GM18520 (cell line): ENCODE measurements around the gene TULP4.
"Not testable (repeated sequence)": the region's sequence is repeated elsewhere in the genome, so short reads cannot be mapped to it uniquely, and the experiment has no call there.

Source experiments
- ATAC-seq: cut with Tn5 transposase; IDR thresholded peaks from one replicate; pipeline ENCODE4 v1.9.1; 2021; ENCODE audit not compliant: unreplicated experiment

The TULP4 gene

DNA sequence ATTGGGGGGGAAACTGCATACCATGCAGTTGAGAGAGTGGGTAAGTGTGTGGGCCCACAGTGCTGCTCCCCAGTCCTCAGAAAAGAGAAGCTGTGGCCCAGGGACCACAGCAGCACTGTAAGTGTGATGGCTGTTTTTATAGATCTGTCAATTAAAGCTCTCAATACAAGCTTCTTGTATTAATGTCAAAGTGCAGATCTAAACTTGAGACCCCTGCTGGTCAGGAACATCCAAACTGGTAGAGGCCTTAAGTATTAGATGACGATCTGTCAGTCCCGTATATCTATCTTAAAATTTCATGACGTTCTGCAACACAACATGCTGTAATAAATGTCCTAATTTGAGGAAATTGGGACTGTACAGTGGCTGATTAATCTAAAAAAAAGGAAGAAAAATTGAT lies 74.8 kb downstream of the TULP4 start:
- ATAC-seq: no peak

DNA sequence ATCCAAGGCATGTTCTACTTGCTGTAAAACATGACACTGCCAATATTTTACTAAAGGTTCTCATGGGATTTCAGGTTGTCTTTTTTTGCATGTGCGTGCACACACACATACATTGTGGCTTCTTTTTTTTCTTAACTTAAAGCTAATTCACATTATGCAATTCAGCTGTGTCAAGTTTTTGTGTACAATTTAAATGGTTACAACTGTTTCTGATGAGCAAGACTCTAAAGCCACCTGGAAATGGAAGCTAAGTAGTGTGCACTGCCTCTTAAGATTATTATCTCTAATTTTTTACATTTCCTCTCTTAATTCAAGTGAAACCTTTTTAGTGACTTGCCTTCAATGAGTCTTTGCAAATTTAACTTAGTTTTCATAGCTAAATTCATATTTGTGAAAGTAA lies 75.3 kb downstream of the TULP4 start:
- no peak for ATAC-seq

DNA sequence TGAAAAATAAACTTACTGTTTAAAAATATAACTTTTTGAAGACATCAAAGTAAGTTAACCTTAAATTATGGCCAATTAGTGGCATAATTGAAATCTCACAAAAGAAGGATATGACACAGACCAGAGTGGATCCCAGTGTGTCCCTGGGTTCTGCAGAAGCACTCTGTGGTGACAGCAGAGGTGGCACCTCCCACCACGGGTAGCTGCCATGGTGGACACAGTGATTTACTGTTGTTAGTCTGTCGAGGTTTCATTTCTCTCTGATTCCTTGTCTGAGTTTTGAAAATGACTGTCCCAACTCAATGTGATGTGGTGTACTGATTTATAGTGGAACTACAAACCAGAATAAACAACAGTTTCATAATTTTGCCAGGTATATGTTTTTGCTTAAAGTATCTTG lies 76.5 kb downstream of the TULP4 start:
- no peak for ATAC-seq

- no peak for ATAC-seq
These were observed 77.1 kb downstream of the TULP4 start for GRCh38 chr6:158389193-158389919.

GRCh38 chr6:158391276-158391675 lies 79.0 kb downstream of the TULP4 start:
- ATAC-seq: no peak

- not testable (repeated sequence) for ATAC-seq
These were observed 79.7 kb downstream of the TULP4 start for GRCh38 chr6:158391977-158392376.

- ATAC-seq: no peak
These were observed 83.9 kb downstream of the TULP4 start for GRCh38 chr6:158396136-158396535.

DNA sequence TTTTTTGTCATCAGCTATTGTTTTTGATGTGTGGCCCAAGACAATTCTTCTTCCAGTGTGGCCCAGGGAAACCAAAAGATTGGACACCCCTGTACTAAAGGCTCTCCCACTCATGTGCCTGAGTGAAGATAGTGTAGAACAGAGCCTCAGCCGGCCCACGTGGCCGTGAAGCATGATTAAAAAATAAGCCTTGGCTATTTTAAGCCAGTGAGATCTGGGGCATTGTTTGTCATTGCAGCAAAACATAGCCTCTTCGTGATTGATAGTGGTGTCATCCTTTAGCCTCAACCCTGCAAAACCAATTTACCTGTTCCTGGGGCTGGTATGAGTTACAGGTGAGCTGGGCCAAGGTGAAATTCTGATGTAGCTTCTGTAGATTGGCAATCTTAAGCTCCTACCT lies 85.3 kb downstream of the TULP4 start:
- no peak for ATAC-seq

DNA sequence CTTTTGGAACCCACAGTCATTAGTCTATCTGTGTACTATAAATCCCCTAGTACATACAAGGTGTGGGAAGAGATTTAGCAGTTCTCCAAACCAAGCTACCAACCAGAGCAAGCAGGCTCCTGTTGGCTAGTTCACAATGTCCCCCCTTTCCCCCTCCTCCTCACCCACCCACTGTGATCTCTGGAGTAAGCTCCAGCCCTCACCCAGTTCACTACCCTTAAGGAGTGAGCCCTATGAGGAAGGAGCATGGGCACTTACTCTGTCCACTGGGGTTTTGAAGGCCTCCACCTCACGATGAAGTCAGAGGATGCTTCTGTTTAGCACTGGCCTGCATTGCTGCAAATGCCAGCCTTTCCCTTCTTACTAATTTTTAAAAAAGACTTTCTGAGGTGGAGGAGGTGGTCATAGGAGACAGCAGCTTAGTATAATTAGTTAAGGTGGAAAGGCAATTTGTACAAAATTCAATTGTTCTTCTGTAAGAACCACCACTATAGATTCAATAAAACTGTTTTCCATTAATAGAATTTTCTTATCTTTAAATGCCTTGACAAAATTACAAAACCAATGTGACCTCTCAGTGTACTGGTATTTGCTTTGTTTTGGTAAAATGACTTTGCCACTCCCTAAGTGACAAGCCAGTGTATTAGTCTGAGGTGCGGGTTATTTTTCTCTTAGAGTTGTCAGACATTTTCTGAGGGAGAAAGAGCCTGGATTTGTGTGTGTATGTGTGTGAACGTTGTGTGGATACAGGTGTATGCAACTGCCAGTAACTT lies 86.2 kb downstream of the TULP4 start:
- no peak for ATAC-seq

GRCh38 chr6:158399040-158399700 lies 86.9 kb downstream of the TULP4 start:
- no peak for ATAC-seq

- no peak for ATAC-seq
These were observed 89.9 kb downstream of the TULP4 start for GRCh38 chr6:158402184-158402583.

DNA sequence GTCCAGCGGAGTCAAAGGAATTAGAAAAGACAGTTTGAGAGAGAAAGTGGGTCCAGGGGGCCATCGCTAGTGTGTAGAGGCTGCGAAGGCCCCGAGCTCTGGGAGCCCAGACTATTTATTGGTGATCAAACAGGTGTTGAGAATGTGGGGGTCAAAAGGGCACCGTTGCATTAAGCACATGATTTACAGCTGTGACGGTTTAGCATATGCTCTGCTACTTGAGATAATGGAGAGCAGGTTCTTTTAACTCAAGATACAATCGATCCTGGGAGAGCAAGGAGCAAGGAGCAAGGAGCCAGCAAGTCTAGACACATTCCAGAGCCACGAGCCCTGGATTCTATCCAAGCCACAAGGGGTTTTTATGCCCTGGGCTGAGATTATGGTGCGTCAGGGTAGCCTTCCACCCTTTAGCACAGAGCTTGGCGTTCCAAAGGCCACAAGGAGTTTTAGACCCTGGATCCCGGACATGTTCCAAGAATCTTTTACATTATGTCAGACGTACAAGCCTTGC lies 93.1 kb downstream of the TULP4 start:
- ATAC-seq: not testable (repeated sequence)

DNA sequence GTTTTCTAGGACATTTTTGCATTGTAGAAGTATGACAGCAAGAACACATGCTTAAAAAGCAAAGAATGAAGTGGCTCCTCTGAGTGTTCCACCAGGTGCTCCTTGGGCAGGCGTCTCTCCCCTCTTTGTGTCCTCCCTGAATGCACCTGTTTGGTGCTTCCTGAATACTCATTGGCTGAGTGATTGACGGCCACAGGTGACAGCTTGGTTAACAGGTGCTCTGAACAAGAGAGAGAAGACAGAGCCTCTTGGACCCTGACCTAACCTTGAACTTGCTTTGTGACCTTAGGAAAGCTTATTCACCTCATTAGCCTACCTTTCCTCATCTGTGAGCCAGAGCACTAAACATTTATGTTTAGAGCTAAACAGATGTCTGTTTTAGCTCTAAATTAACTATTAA lies 93.7 kb downstream of the TULP4 start:
- no peak for ATAC-seq

DNA sequence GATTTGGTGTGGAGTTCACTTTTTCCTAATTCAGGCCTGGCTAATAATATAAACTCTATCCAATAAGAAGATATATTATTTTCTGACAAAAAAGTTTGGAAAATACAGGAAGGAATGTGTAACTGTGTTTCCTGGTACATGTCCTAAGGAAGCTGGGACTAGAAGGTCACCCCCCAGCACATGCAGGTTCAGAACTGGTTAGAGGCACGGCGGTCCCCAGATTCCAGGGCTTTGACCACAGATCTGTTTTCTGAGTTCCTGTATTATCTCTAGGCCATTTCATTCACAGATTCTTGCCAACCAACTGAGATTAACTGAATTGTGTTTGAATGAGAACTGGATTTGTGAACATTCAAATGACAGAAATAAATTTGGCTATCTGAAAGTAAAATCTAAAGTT lies 94.5 kb downstream of the TULP4 start:
- no peak for ATAC-seq

DNA sequence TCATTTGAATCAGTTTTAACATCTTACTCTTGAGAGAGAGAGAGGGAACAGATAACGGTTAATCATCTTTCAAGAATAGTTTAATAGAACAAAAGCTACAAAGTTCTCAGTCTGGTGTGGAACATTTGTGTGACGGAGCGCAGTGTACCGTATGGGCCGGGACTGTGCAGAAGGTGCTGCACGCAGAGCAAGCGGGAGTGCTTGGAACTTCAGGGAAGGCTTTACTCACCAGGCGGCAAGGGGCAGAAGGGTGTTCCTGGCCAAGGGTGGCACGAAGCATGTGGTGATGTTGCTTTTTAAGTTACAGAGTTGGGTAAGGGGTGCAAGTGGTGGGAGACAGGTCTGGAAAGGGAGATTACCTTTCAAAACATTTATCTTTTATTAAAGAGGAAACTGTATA lies 95.7 kb downstream of the TULP4 start:
- ATAC-seq: no peak

GRCh38 chr6:158408552-158409130 lies 96.4 kb downstream of the TULP4 start:
- ATAC-seq: no peak

- ATAC-seq: no peak
These were observed 97.2 kb downstream of the TULP4 start for GRCh38 chr6:158409451-158409850.

DNA sequence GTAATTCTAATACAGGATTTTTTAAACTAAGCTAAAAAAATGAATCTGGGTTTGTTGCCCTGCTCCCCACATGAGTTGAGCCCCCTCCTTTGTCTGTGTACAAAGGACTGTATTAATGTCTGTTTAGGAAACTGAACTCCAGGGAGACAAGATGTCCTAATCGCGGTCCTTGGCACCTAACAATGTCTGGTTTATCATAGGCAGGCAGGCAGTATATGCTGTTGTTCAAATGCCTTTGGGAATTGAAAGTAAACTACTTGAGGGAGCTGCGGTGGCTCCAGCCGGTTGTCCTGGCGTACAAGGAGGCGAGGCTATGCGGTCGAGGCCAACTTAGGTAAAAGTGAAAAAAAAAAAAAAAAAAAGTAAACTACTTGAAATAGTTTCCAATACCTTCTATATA lies 98.5 kb downstream of the TULP4 start:
- ATAC-seq: no peak

GRCh38 chr6:158411998-158412397 lies 99.7 kb downstream of the TULP4 start:
- no peak for ATAC-seq

GRCh38 chr6:158413028-158413427 lies 100.8 kb downstream of the TULP4 start:
- no peak for ATAC-seq

DNA sequence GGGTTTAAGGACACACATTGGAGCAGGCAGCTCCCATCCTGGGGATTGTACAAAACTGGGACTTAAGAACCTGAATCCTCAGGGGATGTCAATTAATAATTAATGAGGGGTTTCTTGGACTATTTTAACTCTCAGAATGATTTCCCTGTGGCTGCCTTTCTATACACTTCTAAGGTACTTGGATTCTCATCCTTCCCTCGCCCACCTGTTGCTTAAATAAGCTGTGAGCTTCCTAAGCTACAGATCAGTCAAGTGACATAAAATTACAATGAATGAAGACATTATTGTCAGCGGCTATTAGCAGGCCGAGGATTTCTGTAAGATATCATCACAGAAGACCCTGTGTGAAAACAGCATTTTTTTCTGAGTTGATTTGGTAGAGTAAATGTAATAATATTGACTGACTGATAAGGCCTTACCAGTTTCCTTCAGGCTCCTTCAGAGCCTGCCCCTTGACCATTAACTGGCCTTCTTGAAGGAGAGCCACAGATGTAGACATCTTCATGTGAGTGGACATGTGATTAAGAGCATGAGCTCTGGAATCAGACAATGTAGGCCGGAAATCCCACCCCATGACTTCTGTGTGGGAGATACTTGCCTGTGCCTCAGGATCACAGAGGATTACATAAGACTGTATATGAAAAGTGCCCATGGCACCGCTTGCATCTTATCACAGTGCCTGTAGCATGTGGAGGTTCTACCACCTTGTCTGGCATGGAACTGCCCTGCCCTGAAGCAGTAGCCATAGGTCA lies 101.7 kb downstream of the TULP4 start:
- no peak for ATAC-seq
